Measurements from ENCODE around the gene ESR2.

DNA sequence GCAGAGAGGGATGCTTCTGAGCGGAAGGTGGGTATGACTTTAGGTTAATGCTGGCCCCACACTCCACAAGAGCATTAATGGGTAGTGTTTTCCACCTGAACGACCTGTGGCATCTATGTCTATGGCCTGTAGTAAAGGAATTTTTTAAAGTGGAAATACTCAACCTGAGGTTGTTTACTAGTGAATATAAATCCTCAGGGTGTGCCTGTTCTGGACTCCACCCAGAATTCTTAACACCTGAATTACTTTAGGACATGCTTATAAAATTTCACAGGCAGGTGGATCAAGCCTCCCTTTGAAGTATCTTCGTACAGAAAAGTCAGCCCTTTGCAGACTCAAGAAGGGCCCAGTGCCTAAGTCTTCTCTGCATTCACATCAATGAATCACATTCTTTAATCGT lies 196.1 kb downstream of the ESR2 start:
- TF ChIP-seq, protein P1, sequence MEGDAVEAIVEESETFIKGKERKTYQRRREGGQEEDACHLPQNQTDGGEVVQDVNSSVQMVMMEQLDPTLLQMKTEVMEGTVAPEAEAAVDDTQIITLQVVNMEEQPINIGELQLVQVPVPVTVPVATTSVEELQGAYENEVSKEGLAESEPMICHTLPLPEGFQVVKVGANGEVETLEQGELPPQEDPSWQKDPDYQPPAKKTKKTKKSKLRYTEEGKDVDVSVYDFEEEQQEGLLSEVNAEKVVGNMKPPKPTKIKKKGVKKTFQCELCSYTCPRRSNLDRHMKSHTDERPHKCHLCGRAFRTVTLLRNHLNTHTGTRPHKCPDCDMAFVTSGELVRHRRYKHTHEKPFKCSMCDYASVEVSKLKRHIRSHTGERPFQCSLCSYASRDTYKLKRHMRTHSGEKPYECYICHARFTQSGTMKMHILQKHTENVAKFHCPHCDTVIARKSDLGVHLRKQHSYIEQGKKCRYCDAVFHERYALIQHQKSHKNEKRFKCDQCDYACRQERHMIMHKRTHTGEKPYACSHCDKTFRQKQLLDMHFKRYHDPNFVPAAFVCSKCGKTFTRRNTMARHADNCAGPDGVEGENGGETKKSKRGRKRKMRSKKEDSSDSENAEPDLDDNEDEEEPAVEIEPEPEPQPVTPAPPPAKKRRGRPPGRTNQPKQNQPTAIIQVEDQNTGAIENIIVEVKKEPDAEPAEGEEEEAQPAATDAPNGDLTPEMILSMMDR (IDR thresholded peaks at IDR 0.05), result no peak
- no peak for TF ChIP-seq POLR2A (IDR thresholded peaks at IDR 0.05)
